GM21717 (cell line): ENCODE results near the gene TBX18.

ENCODE experiments used
- ATAC-seq: cut with Tn5 transposase; IDR thresholded peaks from one replicate; pipeline ENCODE4 v1.9.1; 2021; ENCODE audit warnings: mild to moderate bottlenecking, moderate library complexity; ENCODE audit not compliant: unreplicated experiment

Gene TBX18

DNA sequence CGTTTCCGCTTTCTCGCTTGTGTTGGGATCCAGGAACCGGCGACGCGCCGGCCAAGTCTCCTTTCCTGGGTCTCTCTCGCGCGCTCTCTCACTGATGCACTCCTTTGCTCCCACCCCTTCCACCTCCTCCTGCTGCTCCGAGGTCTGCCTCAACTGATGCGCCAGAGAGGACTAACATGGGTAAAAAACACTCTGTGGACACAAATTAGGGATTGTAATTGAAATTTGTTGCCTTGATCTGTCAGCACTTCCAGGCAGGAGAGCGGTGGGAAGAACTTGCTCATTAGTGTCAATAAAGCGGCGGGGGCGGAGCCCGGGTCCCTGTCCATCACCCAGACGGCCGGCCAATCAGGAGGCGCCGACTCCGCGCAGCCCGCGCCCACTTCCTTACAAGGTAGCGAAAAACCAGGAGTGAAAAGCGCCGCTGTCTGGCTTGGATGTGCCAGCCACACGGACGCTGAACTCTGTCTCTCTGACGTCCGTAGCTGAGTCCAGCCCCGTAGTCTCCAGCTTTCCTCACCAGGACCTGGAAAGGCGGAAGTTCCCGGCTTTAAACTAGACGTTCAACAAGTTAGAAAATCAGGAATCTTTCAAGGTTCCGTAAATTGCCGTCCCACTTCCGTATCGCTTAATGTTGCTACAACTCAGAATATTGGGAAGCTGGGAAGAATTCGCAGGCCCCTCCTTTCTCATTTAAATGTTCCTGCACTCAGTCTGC is at the start of gene TBX18:
TSS of gene TBX18 (minus strand) at position 267 of the 718 bp plus-strand sequence. CDS start 417 bp downstream, outside the sequence.
- no peak for ATAC-seq

DNA sequence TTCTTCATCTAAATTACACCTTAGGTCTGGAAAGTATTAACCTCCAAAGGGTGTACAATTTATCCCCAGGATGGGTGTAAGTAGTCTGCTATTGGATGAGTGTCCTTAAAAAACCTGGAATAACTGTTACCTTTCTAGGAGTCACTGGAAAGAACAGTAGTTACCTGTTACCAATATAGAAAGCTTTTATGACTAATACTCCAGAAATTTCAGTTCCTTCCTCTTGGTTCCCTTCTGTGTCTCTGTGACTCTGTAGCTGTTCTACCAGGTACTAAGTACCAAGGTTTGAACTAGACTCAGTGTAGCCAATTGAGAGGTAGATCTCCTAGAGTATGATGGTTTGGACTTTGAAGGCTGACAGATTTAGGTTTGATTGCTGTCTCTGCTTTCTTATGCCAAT is 47.0 kb upstream of the TBX18 start:
- ATAC-seq = no peak

DNA sequence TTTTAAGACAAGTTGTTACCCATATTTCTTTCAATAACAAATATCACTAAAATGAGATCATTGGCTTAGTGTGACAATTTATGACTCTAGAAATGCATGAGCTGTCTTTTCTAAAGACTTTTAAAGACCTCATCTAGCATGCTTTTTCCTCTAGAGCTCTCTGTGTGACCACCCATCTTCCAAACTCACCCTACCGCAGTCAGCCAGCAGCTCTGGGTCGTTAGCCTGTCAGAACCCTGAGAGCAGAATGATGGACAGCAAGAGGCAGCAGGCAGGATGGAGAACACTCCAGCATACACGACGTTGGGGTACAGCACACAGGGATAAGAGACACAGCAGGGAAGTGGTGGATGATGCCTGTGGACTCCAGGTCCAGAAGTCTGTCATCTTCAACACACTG is 45.1 kb upstream of the TBX18 start:
- no peak for ATAC-seq

DNA sequence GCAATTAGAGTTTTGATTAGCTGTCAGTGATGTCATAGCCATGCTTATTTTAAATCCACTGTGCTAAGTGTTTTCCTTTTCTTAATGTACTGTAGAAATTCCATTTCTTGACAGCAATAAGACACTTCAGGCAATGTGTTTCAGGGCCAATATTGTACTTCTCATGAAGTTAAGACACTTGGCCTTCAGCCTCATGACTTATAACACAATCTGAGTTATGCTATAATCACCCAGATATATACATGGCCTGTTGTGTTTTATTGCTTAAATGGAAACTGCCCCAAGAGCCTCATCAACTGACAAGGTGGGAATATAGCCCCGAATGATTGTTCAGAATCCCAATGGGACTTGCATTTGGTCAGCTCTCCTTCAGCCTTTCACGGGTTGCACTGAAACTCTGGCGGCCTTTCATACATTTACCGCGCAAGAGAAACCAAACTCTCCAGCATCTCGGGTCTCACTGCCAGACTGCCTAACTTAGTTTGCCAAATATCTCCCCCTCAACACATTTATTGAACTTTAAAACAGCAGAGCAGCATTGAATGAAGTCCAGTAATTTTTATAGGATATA is 44.2 kb upstream of the TBX18 start:
- ATAC-seq = no peak

DNA sequence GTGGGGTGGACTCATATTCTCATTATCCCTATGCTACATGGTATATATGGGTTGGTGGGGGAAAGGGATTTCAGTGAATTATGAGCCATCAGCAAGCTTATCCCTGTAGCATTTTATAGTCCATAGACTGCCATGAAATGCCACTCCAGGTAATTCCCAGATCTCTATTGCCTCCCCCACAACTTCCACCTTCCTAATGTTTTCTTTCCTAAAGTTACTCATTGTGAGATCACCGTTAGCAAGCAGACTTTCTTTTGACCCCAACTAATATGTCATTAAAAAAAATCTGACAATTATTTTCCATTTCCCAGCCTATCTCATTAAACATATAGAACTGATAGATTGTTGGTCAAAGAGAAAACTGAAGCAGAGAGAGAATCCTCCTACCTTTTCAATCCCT is 40.7 kb upstream of the TBX18 start:
- ATAC-seq = no peak

DNA sequence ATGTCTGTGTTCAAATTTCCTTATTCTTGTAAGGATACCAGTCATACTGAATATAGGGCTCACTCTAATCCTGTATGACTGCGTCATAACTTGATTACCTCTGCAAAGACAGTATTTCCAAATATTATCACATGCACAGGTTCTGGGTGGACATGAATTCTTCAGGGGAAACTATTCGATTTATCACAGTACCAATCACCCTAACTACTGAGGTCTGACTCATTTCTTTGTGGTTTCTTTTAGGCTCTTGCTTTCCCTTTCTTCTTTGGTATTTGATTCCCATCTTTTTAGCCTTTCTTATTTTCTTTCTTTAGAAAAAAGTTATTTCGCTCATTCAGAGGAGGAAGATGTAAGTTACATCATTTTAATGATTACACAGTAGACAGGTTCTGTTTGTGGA is 40.3 kb upstream of the TBX18 start:
- no peak for ATAC-seq

DNA sequence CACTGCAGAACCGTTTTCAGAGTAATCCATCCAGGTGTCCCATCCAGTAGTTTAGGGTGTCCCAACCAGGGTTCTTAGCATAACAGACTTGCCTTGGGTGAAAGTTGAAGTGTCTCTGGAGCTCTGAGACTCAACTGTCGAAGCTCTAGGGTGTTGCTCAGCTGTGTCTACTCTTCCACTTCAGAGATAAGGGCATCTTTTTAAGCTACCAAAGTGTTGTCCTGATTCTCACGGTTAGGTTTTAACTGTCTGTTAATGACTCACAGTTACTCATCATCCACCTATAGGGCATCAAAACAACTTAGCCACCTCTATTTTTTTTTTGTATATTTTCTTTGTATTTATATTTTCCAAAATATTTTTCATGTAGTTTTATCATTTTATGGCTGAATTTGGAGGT is 36.9 kb upstream of the TBX18 start:
- no peak for ATAC-seq

DNA sequence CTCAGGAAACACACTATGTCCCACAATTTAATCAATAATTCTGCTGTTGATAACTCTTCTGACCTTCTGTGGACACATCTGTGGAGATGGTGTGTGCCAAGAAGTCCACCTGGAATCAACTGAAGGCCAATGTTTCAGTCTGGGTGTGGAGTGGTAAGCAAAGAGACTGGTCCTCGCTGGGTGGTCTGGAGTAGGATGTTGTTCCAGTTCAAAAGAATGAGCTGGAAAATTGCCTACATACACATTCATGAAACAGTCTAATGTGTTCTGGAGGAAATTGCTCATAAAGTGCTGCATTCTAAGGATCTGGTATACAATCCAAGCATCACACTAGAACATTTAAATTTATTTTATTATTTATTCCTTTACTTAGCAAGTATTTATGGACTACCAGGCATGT is 33.9 kb upstream of the TBX18 start:
- no peak for ATAC-seq

DNA sequence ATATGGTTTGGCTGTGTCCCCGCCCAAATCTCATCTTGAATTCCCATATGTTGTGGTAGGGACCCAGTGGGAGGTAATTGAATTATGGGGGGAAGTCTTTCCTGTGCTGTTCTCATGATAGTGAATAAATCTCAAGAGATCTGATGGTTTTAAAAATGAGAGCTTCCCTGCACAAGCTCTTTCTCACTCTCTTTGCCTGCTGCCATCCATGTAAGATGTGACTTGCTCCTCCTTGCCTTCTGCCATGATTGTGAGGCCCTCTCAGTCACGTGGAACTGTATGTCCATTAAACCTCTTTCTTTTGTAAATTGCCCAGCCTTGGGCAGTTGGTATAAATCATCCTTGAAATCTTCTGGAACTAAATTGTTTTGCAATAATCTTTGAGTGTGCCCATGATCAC is 31.9 kb upstream of the TBX18 start:
- ATAC-seq = no peak

DNA sequence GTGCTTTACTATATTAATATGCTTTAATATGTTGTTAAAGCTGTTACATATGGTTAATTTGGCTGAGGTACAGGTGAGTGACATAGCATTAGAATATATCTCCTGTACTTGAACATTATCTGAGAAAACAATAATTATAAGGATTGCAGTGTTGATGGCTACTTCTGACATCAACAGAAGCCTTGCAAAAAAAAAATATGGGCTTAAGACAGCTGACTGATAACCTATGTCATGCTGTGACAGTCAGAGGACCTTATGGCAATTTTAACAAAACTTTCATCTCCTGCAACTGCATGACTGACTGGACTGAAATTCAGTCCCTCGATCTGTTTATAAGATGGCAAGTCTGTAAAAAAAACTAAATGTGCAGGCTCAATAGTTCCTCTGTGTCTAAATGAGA is 27.5 kb upstream of the TBX18 start:
- no peak for ATAC-seq

DNA sequence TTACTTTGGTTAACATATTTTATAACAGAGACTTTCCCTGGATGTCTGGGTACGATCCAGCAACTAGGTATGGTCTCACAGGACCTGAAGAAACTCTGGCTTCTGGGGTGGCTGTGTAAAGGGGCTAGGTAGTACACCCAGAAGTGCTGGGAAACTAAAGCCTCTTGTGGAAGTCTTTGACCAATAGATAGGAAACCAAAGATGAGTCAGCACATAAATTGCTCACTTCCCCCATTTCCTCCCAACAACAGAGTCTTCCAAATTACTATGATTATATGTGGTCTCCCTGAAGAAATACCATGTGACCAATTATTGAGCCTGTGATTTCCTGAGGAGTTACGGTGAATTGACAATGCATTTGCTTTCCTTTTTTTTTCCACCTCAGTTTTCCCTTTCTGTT is 26.8 kb upstream of the TBX18 start:
- ATAC-seq = no peak

DNA sequence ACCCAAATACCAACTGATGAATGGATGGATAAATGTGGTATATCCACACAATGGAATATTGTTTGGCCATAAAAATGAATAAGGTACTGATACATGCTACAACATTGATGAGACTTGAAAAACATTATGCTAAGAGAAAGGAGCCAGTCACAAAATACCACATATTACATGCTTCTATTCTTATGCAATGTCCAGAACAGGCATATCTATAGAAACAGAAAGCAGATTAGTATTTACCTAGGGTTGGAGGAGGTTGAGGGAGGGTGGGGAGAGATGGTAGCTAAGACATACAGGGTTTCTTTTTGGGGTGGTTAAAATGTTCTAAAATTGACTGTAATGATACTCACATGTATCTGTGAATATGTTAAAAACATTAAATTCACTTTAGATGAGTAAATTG is 24.8 kb upstream of the TBX18 start:
- no peak for ATAC-seq

DNA sequence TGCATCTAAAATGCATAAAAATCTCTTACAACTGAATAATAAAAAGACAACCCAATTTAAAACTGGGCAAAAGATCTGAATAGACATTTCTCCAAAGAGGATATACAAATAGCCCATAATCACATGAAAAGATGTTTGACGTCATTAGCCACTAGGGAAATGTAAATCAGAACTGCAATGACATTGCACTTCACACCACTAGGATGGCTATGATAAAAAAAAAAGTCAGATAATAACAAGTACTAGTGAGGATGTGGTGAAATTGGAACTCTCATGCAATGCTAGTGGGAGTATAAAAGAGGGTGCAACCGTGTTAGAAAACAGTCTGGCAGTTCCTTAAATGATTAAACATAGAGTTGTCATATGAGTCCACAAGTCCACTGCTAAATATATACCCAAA is 24.3 kb upstream of the TBX18 start:
- ATAC-seq = no peak

DNA sequence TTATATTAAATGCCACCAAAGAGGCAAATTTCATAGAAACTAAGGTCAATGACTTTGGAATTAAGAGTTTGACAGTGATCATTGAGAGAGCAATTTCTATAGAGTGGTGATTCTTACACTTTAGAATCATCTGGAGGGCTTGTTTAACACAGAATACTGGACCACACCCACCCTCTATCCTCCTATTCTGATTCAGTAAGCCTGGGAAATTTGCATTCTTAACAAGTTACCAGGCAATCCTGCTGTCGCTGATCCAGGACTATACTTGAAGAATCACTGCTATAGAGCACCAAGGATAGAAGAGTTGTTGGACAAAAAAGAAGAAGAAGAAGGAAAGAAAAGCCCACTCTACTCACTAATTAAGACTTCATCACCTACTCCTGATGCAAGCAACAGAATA is 21.3 kb upstream of the TBX18 start:
- no peak for ATAC-seq

DNA sequence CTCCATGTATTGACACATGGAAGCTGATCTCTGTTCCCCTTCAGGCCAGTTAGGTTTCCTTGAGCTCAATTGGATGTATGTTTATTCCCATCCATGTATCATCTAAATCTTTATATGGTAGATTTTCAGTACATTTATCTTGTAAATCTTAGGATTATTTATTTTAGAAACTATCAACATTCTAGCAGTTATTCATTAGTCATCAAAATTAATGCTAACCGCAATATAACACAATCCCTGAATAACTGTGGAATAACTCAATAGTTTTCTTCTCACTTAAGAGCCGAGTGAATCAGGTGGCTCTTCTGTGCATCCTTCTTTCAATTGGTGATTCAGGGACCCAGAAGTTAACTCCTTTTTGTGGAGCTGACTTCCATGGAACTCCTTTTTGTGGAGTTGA is 15.5 kb upstream of the TBX18 start:
- no peak for ATAC-seq

DNA sequence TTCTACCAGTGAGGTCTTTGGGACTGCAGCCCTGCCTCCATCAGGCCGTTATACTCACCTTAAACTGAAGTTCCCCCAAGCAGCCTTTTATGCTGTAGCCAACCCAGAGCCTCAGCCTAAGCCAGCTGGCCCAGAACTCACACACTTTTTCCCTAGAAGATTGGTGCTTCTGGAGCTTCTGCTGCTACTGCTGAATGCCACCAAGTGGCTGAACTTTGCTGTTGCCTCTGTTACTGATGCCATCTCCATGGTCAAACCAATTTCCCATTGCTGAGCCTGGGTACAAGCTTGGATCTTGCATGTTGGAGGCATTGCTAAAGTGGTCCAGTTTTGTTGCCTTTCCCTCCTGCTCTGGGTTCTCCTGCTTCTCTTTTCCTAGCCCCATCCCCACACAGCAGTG is 15.0 kb upstream of the TBX18 start:
- no peak for ATAC-seq

DNA sequence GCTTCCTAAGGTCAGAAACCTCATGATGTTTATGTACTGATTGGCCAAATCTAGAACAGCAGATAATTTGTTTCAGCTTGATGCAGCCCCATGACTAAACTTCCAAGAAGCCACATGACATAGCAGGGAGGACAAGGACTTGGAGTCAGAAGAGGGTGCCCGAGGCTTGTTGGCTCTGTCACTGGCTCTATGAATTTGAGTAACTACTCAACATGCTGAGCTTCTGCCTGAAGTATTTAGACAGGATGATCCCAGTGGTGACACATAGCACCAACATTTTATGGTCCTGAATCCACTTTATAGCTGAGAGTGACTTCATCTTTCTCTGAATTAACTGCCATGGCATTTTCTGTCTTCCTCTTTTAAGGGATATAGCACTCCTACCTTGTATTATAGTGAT is 13.5 kb upstream of the TBX18 start:
- ATAC-seq = no peak

DNA sequence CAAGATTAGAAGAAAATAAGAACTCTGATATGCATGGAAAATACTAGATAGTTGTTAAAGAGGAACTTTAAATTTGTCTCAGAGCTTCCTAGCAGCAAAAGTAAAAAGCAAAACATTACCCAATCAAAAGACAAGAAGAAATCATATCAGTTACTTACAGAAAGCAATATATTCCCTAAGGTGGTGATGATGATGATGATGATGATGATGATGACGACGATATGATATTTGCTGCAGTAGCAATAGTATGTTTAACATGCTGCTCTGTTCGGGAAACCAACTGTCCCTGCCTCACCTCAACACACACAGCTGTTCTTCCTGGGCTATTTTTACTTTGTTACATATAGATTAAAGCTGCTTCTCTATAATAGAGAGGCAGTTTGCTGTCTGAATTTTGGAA is 12.0 kb upstream of the TBX18 start:
- ATAC-seq = no peak

DNA sequence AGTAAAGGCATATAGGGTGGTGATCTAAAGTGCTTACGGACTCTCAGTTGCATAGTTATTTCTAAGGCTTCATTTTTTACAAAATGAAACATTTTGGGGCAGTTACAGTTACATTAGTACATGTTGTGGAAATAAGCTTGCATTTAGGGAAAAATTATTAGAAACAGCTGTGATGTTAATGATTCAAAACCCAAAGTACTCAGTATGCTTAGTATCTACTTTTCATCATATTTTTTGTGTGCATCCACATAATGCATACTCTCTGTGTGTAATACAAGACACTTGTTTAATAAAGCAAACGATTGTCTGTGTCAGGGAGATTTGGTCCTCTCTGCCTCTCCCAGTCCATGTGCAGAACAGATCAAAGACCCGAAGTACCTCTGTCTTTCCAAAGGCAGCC is 11.4 kb upstream of the TBX18 start:
- no peak for ATAC-seq

DNA sequence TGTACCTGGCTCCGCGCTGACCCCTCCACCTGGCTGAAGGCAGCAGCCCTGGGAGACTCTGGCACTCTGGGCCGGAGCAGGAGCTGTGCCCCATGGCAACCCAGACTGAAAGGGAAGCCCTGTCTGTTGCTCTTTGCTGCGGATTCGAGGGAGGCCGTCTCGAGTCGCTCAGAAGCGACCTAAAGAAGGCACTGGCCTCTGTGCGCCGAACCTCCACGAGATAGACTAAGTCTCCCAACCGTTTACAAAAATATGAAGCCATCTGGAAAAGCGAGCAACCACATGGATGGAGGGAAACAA is 10.5 kb upstream of the TBX18 start:
- no peak for ATAC-seq

DNA sequence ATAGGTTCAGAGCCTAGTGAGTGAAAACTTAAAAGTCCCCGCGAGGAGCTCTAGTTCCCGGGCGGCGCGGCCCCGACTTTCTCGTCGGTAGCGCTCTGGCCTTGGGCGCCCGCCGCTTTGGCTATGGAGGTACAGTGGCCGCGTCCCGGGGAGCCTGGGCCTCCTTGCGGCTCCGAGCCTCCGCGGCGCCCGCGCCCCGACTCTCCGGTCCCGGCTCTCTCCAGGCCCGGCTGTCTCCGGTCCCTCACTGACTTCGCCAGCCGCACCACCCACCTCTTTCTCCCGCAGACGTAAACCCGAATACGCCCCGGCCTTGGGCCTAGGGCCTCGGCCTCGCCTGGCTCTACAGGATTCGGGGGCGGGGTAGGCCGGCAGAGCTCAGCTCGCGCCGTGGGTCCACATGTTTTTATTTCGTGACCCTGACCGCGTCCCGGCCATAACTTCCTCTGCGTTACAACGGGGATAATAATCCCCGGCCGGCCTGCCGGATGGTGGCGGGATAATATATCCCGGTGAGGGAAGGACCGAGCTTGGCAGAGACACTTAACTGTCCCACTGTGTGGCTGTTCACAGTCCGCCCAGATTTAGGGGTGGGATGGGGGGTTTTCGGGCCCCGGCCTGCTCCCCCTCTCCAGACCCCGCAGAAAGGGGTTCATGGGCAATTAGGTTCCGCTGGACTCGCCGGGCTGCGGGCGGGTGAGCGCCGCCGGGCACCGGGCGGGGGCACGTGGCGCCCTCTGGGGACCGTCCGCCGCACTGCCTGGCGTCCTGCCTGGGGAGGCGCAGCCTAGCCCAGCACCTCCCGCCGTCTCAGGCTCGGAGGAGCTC is 10.0 kb upstream of the TBX18 start:
- peak; percentile 67 for ATAC-seq

DNA sequence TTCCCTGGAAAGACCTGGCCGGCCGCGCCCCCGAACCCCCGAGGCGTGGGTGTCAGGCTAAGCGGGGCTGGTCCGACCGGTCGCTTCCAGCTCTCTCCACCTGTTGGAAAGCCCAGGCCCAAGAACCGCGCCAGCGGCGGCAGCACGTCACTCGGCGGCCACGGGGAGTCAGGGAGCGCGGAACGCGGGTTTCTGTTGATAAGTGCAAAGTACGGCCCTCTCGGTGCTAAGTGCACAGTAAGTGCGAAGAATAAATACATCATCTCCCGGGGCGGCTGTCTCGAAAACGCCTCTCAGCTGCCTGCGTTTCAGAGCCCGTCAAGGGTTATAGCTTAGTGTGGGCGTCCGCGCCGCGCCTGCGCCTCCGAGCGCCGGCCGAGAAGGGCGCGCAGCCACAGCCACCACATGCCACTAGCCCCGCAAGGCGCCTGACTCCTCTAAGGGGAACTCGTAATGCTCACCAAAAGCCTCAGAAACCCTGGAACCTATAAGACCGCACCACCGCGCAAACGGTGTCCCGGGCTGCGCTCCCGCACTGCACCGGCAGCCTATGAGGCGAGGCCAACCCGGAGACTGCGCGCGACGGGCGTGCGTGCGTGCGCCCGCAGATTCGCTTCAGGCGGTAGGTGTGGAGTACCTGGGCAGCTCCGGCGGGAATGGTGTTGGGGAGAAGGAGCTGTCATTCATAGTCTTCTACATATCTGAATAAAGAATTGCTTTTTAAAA is 9.2 kb upstream of the TBX18 start:
- ATAC-seq = no peak
